T1000 (cell line): ENCODE results near the gene IRAK3.
"Not testable (repeated sequence)": the region's sequence is repeated elsewhere in the genome, so short reads cannot be mapped to it uniquely, and the experiment has no call there.

Source experiments
- DNase-seq: peaks from one replicate; lab custom pipeline; 2025; ENCODE audit warnings: mixed read lengths; lab: John Stamatoyannopoulos, UW

IRAK3 gene

GRCh38 chr12:66217342-66217917 lies 28.4 kb downstream of the IRAK3 start:
- DNase-seq, result no peak

GRCh38 chr12:66228462-66228861 lies 39.4 kb downstream of the IRAK3 start:
- no peak for DNase-seq

- DNase-seq, result no peak
These were observed 43.2 kb downstream of the IRAK3 start for GRCh38 chr12:66232263-66232662.

GRCh38 chr12:66234037-66234693 lies 45.2 kb downstream of the IRAK3 start:
- not testable (repeated sequence) for DNase-seq

- peak; percentile 43 for DNase-seq
These were observed 46.0 kb downstream of the IRAK3 start for GRCh38 chr12:66234773-66235625.

GRCh38 chr12:66235626-66236281 lies 46.7 kb downstream of the IRAK3 start:
- DNase-seq, result no peak

GRCh38 chr12:66236282-66236675 lies 47.3 kb downstream of the IRAK3 start:
- DNase-seq, result not testable (repeated sequence)

- no peak for DNase-seq
These were observed 48.0 kb downstream of the IRAK3 start for GRCh38 chr12:66236969-66237368.

- DNase-seq, result no peak
These were observed 48.6 kb downstream of the IRAK3 start for GRCh38 chr12:66237505-66238175.

- no peak for DNase-seq
These were observed 50.3 kb downstream of the IRAK3 start for GRCh38 chr12:66239295-66239694.

GRCh38 chr12:66240096-66240820 lies 51.2 kb downstream of the IRAK3 start:
- no peak for DNase-seq

GRCh38 chr12:66241061-66242043 lies 52.3 kb downstream of the IRAK3 start:
- no peak for DNase-seq

- no peak for DNase-seq
These were observed 53.3 kb downstream of the IRAK3 start for GRCh38 chr12:66242311-66242710.

GRCh38 chr12:66243911-66244310 lies 54.9 kb downstream of the IRAK3 start:
- no peak for DNase-seq

GRCh38 chr12:66244446-66244845 lies 55.4 kb downstream of the IRAK3 start:
- DNase-seq, result no peak

- DNase-seq, result no peak
These were observed 58.7 kb downstream of the IRAK3 start for GRCh38 chr12:66247741-66248140.

- no peak for DNase-seq
These were observed 62.0 kb downstream of the IRAK3 start for GRCh38 chr12:66251049-66251448.

- no peak for DNase-seq
These were observed 63.8 kb downstream of the IRAK3 start for GRCh38 chr12:66252771-66253170.

- DNase-seq, result no peak
These were observed 66.7 kb downstream of the IRAK3 start for GRCh38 chr12:66255737-66256136.

- no peak for DNase-seq
These were observed 69.0 kb downstream of the IRAK3 start for GRCh38 chr12:66258011-66258410.
